PC-9 (cell line): ENCODE data around the gene GH1.
"Not testable (repeated sequence)": the region's sequence is repeated elsewhere in the genome, so short reads cannot be mapped to it uniquely, and the experiment has no call there.

Experiments used
- EZH2 ChIP-seq: fragments of 200-600 bp; sonication (generic); IDR thresholded peaks from 2 replicates; pipeline ENCODE4 v1.8.0; 2017; ENCODE audit warnings: antibody characterized with exemption, low read depth
- TF ChIP-seq, protein P1 (sequence below): fragments of 200-600 bp; sonication (generic); conservative IDR thresholded peaks from 2 replicates; pipeline ENCODE4 v1.6.1; 2017; ENCODE audit warnings: mixed run types, antibody characterized with exemption, mild to moderate bottlenecking, moderate library complexity

DNA sequence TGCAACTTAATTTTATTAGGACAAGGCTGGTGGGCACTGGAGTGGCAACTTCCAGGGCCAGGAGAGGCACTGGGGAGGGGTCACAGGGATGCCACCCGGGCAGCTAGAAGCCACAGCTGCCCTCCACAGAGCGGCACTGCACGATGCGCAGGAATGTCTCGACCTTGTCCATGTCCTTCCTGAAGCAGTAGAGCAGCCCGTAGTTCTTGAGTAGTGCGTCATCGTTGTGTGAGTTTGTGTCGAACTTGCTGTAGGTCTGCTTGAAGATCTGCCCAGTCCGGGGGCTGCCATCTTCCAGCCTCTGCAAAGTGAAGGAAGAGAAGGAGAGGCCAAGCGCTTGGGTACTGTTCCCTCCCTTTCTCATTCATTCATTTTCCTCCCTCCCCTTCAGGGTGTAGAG is 1.4 kb downstream of the GH1 start:
- TF ChIP-seq, protein P1, sequence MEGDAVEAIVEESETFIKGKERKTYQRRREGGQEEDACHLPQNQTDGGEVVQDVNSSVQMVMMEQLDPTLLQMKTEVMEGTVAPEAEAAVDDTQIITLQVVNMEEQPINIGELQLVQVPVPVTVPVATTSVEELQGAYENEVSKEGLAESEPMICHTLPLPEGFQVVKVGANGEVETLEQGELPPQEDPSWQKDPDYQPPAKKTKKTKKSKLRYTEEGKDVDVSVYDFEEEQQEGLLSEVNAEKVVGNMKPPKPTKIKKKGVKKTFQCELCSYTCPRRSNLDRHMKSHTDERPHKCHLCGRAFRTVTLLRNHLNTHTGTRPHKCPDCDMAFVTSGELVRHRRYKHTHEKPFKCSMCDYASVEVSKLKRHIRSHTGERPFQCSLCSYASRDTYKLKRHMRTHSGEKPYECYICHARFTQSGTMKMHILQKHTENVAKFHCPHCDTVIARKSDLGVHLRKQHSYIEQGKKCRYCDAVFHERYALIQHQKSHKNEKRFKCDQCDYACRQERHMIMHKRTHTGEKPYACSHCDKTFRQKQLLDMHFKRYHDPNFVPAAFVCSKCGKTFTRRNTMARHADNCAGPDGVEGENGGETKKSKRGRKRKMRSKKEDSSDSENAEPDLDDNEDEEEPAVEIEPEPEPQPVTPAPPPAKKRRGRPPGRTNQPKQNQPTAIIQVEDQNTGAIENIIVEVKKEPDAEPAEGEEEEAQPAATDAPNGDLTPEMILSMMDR: not testable (repeated sequence)
- TF ChIP-seq EZH2: not testable (repeated sequence)
